ENCODE measurements around the gene KRT14.

GRCh38 chr17:41621916-41622315 is 35.2 kb upstream of the KRT14 start:
- TF ChIP-seq CTCF (IDR thresholded peaks at IDR 0.05) (no peak), POLR2A (IDR thresholded peaks at IDR 0.05) (no peak), POLR2AphosphoS5 (IDR thresholded peaks at IDR 0.05) (no peak)
